Endothelial cell (in vitro differentiated cells): ENCODE data around the gene SPINK2. TPM values are rescaled to one million over a fixed set of nuclear protein-coding genes. Genes with fewer than 3 reads are reported as not detected.

Experiments used
- DNase-seq: peaks from one replicate; pipeline ENCODE4 v3.0.0; 2021; ENCODE audit warnings: low spot score
- H3K27ac Mint-ChIP-seq: one replicate; pipeline ENCODE4 v1.8.0; 2021; ENCODE audit warnings: mixed read lengths, inconsistent platforms; ENCODE audit not compliant: unreplicated experiment
- H3K27me3 Mint-ChIP-seq: one replicate; pipeline ENCODE4 v1.8.0; 2021; ENCODE audit warnings: mild to moderate bottlenecking, moderate library complexity, mixed read lengths, inconsistent platforms; ENCODE audit not compliant: unreplicated experiment
- H3K36me3 Mint-ChIP-seq: one replicate; pipeline ENCODE4 v1.8.0; 2021; ENCODE audit warnings: mild to moderate bottlenecking, low read depth, mixed read lengths, inconsistent platforms; ENCODE audit not compliant: unreplicated experiment
- H3K4me1 Mint-ChIP-seq: one replicate; pipeline ENCODE4 v1.8.0; 2021; ENCODE audit warnings: mild to moderate bottlenecking, mixed read lengths, inconsistent platforms; ENCODE audit not compliant: unreplicated experiment
- H3K4me3 Mint-ChIP-seq: one replicate; pipeline ENCODE4 v1.8.0; 2021; ENCODE audit warnings: mild to moderate bottlenecking, mixed read lengths, inconsistent platforms; ENCODE audit not compliant: unreplicated experiment
- H3K9me3 Mint-ChIP-seq: one replicate; pipeline ENCODE4 v1.8.0; 2021; ENCODE audit warnings: mixed read lengths, inconsistent platforms; ENCODE audit not compliant: unreplicated experiment
- total RNA-seq: library from RNA; stranded (reverse); fragmentation: NEBNext Ultra II Directional; extraction: Animal tissue kit (Norgen Biotek cat#: 25700); gene quantifications from one replicate; pipeline ENCODE4 v1.2.1, GENCODE V29; 2021; ENCODE audit not compliant: unreplicated experiment
- TF ChIP-seq, protein P1 (sequence below): fragments of 200-600 bp; sonication (generic); IDR thresholded peaks from one replicate; pipeline ENCODE4 v1.5.0; 2021; ENCODE audit warnings: antibody characterized with exemption; ENCODE audit not compliant: unreplicated experiment

The SPINK2 gene
- total RNA-seq, 1 donor from 2014 or later: not detected

DNA sequence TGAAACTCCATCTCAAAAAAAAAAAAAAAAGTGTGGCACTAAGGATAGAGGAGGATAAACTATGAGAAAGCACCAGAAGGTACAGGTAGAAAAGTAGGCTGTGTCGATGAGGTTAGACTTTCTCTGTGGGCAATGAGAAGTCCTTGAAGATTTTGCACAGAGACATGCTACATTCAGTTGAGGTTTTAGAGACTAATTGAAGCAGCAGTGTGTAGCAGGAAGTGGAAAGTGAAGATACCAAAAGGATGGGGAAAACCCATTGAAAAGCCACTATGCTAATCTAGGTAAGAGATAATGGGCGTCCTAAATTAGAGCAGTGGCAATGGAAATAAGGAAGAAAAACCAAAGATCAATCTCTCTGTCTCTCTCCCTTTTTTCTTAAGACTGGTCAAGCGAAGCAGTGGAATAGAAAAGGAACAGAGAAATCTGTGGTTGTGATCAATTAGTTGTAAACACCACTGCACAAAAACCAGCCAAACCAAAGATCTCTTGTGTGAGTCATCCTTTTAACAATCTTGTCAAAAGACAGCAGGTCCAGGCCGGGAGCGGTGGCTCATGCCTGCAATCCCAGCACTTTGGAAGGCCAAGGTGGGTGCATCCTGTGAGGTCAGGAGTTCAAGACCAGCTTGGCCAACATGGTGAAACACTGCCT, 3.5 kb downstream of the SPINK2 start:
- no peak overlapping the region for H3K4me3 Mint-ChIP-seq
- H3K27me3 Mint-ChIP-seq: peaks cover 4% of the 10 kb centered on the region
- no peak overlapping the region for H3K27ac Mint-ChIP-seq

DNA sequence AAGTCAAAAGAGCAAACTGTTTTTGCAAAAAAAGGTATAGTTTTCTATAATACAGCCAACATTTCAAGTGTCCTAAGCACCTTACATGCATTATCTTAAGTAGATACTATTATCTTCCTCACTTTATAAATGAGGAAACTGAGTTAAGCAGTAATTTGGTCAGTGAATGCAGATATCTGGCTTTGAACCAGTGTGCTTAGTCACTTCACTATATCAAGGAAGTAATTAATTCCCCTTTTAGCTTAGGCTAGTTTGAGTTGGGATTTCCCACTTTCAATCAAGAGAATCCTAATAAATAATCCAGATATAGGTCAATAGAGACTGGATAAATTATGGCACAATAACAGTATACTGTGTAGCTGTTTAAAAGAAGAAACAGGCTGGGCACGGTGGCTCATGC, 14.8 kb downstream of the SPINK2 start:
- Mint-ChIP-seq H3K36me3 (no peaks in the 10 kb centered on the region), H3K4me1 (peaks cover 5% of the 10 kb centered on the region), H3K27me3 (no peaks in the 10 kb centered on the region), H3K9me3 (no peaks in the 10 kb centered on the region), H3K4me3 (no peak overlapping the region), H3K27ac (no peak overlapping the region)
- TF ChIP-seq, protein P1, sequence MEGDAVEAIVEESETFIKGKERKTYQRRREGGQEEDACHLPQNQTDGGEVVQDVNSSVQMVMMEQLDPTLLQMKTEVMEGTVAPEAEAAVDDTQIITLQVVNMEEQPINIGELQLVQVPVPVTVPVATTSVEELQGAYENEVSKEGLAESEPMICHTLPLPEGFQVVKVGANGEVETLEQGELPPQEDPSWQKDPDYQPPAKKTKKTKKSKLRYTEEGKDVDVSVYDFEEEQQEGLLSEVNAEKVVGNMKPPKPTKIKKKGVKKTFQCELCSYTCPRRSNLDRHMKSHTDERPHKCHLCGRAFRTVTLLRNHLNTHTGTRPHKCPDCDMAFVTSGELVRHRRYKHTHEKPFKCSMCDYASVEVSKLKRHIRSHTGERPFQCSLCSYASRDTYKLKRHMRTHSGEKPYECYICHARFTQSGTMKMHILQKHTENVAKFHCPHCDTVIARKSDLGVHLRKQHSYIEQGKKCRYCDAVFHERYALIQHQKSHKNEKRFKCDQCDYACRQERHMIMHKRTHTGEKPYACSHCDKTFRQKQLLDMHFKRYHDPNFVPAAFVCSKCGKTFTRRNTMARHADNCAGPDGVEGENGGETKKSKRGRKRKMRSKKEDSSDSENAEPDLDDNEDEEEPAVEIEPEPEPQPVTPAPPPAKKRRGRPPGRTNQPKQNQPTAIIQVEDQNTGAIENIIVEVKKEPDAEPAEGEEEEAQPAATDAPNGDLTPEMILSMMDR: no peak
- no peak for DNase-seq

More for the DNA sequence above, 3.5 kb downstream of the SPINK2 start:
- TF ChIP-seq, protein P1: no peak
- Mint-ChIP-seq H3K36me3 (no peaks in the 10 kb centered on the region), H3K9me3 (no peaks in the 10 kb centered on the region), H3K4me1 (peaks cover 7% of the 10 kb centered on the region)
- no peak for DNase-seq

GRCh38 chr4:56804551-56804950, 16.9 kb downstream of the SPINK2 start:
- no peaks in the 10 kb centered on the region for H3K27me3 Mint-ChIP-seq
- DNase-seq: no peak
- no peak overlapping the region for H3K27ac Mint-ChIP-seq
- peaks cover 9% of the 10 kb centered on the region for H3K4me1 Mint-ChIP-seq
- TF ChIP-seq, protein P1: no peak
- H3K9me3 Mint-ChIP-seq: no peaks in the 10 kb centered on the region
- H3K4me3 Mint-ChIP-seq: no peak overlapping the region
- H3K36me3 Mint-ChIP-seq: no peaks in the 10 kb centered on the region

- no peaks in the 10 kb centered on the region for H3K36me3 Mint-ChIP-seq
- no peak for DNase-seq
- no peaks in the 10 kb centered on the region for H3K27me3 Mint-ChIP-seq
- no peaks in the 10 kb centered on the region for H3K9me3 Mint-ChIP-seq
- H3K27ac Mint-ChIP-seq: no peak overlapping the region
- no peak overlapping the region for H3K4me3 Mint-ChIP-seq
- H3K4me1 Mint-ChIP-seq: peaks cover 13% of the 10 kb centered on the region
- TF ChIP-seq, protein P1: no peak
Observed at GRCh38 chr4:56803471-56803870, 18.0 kb downstream of the SPINK2 start.
